Lung (tissue), 12 donors: ENCODE data around the gene LRFN5. TPM values are rescaled to one million over a fixed set of nuclear protein-coding genes. Genes with fewer than 3 reads are reported as not detected.

Experiments used
- ATAC-seq: fragments of 200-7000 bp; cut with Tn5 transposase; one replicate; pipeline ENCODE4 v1.9.1; 2020; ENCODE audit warnings: moderate number of reproducible peaks; ENCODE audit not compliant: insufficient read depth, low FRiP score
- DNase-seq, 3 donors: peaks; one replicate each; pipeline ENCODE4 v3.0.0-alpha.2; 2013 to 2017
- H3K27ac ChIP-seq, 2 donors: one replicate each; pipeline ENCODE4 v1.5.1; 2013; ENCODE audit warnings: mild to moderate bottlenecking in 2 of 2, moderate library complexity in 2 of 2, control low read depth in 1 of 2, inconsistent platforms in 1 of 2, low read depth in 1 of 2, low read length in 1 of 2
- H3K27me3 ChIP-seq, 3 donors: one replicate each; pipeline ENCODE4 v1.5.1; 2013; ENCODE audit warnings: low read length in 2 of 3; ENCODE audit not compliant: control insufficient read depth in 3 of 3, insufficient read depth in 3 of 3
- H3K36me3 ChIP-seq, 4 donors: one replicate each; pipeline ENCODE4 v1.5.1; 2013; ENCODE audit warnings: low read length in 4 of 4, mild to moderate bottlenecking in 1 of 4, moderate library complexity in 1 of 4; ENCODE audit not compliant: control insufficient read depth in 4 of 4, insufficient read depth in 4 of 4
- H3K4me1 ChIP-seq, 5 donors: one replicate each; pipeline ENCODE4 v1.5.1; 2013; ENCODE audit warnings: low read length in 5 of 5, mild to moderate bottlenecking in 2 of 5, moderate library complexity in 1 of 5; ENCODE audit not compliant: control insufficient read depth in 5 of 5, insufficient read depth in 5 of 5
- H3K4me3 ChIP-seq: one replicate; pipeline ENCODE4 v1.5.1; 2013; ENCODE audit warnings: mild to moderate bottlenecking, control low read depth, moderate library complexity
- H3K9ac ChIP-seq, 2 donors: one replicate each; pipeline ENCODE4 v1.5.1; 2013; ENCODE audit warnings: low read length in 2 of 2, control low read depth in 1 of 2; ENCODE audit not compliant: insufficient read depth in 1 of 2
- H3K9me3 ChIP-seq, 4 donors: one replicate each; pipeline ENCODE4 v1.5.1; 2013; ENCODE audit warnings: low read length in 3 of 4, mild to moderate bottlenecking in 1 of 4, moderate library complexity in 1 of 4; ENCODE audit not compliant: control insufficient read depth in 4 of 4, insufficient read depth in 3 of 4
- CTCF ChIP-seq: IDR thresholded peaks from 2 replicates; pipeline ENCODE4 v1.5.1; 2012; ENCODE audit warnings: mild to moderate bottlenecking; ENCODE audit errors: control extremely low read depth, extremely low read depth
- WGBS, 2 donors: extraction: QIAGEN DNeasy Blood & Tissue Kit; methylation state at CpG; one replicate each; pipeline ENCODE4 v1.1.7; 2013; 5-methylcytosine and 5-hydroxymethylcytosine counted together
- polyA plus RNA-seq, 2 donors: library from polyadenylated mRNA; stranded (reverse); fragments of 200-250 nt; gene quantifications; one replicate each; pipeline ENCODE4 v1.2.1, GENCODE V29; 2013
- total RNA-seq, 2 donors: library from RNA; depleted of rRNA in 1 of 2; stranded (reverse); fragments of >200 nt in 1 of 2; gene quantifications; one replicate each; pipeline ENCODE4 v1.2.1, GENCODE V29; 2014 to 2021
- donor health status: control.
- donor health status: control.
- donor health status: Bipolar disorder and iron deficiency.
- donor health status: healthy.
- donor health status: DM: yes; HTN: yes; CAD: no.

The LRFN5 gene
- total and polyA plus RNA-seq, 4 donors: 0.40 to 12.6 (median 1.2) TPM

DNA sequence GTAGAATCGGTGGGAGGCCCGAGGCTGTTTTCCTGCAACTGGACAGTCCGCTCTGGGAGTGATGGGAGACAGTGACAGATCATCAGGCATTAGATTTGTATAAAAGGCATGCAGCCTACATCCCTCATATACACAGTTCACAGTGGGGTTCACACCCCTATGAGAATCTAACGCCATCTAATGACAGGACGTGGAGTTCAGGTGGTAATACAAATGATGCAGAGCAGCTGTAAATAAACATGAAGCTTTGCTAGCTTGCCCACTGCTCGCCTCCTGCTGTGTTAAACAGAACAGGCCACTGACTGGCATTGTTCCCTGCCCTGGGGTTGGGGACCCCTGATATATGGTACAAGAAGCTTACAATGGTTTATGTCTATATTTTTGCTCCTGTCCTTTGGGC lies 179.0 kb downstream of the LRFN5 start:
- Histone ChIP-seq H3K9ac (no peak overlapping the region), H3K4me3 (no peak overlapping the region), H3K4me1 (no peaks in the 10 kb centered on the region), H3K27ac (no peak overlapping the region), H3K27me3 (no peaks in the 10 kb centered on the region), H3K9me3 (no peaks in the 10 kb centered on the region), H3K36me3 (no peaks in the 10 kb centered on the region)
- no peak for TF ChIP-seq CTCF
- WGBS, 2 donors: 72 to 77% methylated on average over 6 of the region's 6 CpGs
- no peak for DNase-seq
- ATAC-seq: no peak

DNA sequence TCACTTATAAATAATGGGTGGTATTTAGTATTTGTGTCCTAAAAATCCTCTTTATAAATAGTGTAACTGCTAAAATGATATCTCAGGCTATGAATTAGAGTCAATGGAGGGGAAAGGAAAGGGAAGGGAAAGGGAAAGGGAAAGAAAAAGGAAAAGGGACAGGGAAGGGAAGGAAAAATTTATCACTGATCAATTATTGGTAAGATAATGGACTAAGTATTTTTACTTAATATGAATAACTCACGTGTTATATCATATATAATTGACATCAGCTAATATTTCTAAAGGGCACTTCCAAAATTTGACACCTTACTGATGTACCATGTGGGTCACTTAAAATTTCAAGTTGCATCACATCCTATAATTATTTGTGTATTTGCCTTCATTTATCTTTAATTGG lies 193.1 kb downstream of the LRFN5 start:
- Histone ChIP-seq H3K4me1 (no peaks in the 10 kb centered on the region), H3K27ac (no peak overlapping the region), H3K4me3 (no peak overlapping the region), H3K27me3 (no peaks in the 10 kb centered on the region), H3K36me3 (no peaks in the 10 kb centered on the region), H3K9ac (no peak overlapping the region), H3K9me3 (peaks cover 0 to 4% (median 0%) of the 10 kb centered on the region in 4 donors)
- 69 to 86% methylated on average over 1 of the region's 1 CpG for WGBS, 2 donors
- ATAC-seq (no peak), DNase-seq (no peak)
- TF ChIP-seq CTCF: no peak

- 80 to 81% methylated on average over 5 of the region's 5 CpGs for WGBS, 2 donors
- no peak for DNase-seq
- H3K36me3 ChIP-seq: no peaks in the 10 kb centered on the region
These were observed 199.0 kb downstream of the LRFN5 start for GRCh38 chr14:41805633-41806032.

More at GRCh38 chr14:41805633-41806032, 199.0 kb downstream of the LRFN5 start:
- Histone ChIP-seq H3K27me3 (no peaks in the 10 kb centered on the region), H3K4me3 (no peak overlapping the region), H3K9me3 (peaks cover 0 to 4% (median 0%) of the 10 kb centered on the region in 4 donors), H3K27ac (no peak overlapping the region), H3K4me1 (peaks cover 0 to 9% (median 0%) of the 10 kb centered on the region in 5 donors), H3K9ac (no peak overlapping the region)
- TF ChIP-seq CTCF: no peak
- ATAC-seq: no peak
